ENCODE measurements around the gene MERTK. TPM values are rescaled to one million over a fixed set of nuclear protein-coding genes. Genes with fewer than 3 reads are reported as not detected.

The MERTK gene
- total and polyA plus RNA-seq, 2 of the 13 experiments (the other 11 are each of a cell fraction or from before 2014, with no cell fraction given), result 37.3 to 44.7 TPM

- TF ChIP-seq TFDP1 (CRISPR knock-in tag; IDR thresholded peaks at IDR 0.05; ENCODE audit: borderline replicate concordance) (0 out of 2 replicates have a peak, but pooled peaks have one; percentile 28), HOXD1 (CRISPR knock-in tag; IDR thresholded peaks at IDR 0.05) (peak; percentile 72; the same call in 1 of the 2 replicates), DRAP1 (CRISPR knock-in tag; IDR thresholded peaks at IDR 0.05) (peak; percentile 77), ZNF574 (CRISPR knock-in tag; IDR thresholded peaks at IDR 0.05) (peak; percentile 67), ARID4A (CRISPR knock-in tag; IDR thresholded peaks at IDR 0.05; ENCODE audit: borderline replicate concordance) (peak; percentile 28; the same call in 1 of the 2 replicates), ZFX (CRISPR knock-in tag; IDR thresholded peaks at IDR 0.05; ENCODE audit: low read depth) (peak; percentile 81), NONO (IDR thresholded peaks at IDR 0.05) (no peak), NONO (CRISPR knock-in tag; conservative IDR thresholded peaks at IDR 0.05) (peak; percentile 58), CBFB (CRISPR knock-in tag; IDR thresholded peaks at IDR 0.05) (0 out of 2 replicates have a peak, but pooled peaks have one; percentile 6), MNT (IDR thresholded peaks at IDR 0.05) (peak; percentile 40; the same call in 1 of the 2 replicates), ZNF138 (CRISPR knock-in tag; IDR thresholded peaks at IDR 0.05; ENCODE audit: low read depth) (peak; percentile 41; the same call in 1 of the 2 replicates), ZNF597 (CRISPR knock-in tag; IDR thresholded peaks at IDR 0.05) (no peak), POGZ (CRISPR knock-in tag; IDR thresholded peaks at IDR 0.05) (peak; percentile 32; the same call in 1 of the 2 replicates)
Measured at GRCh38 chr2:112053917-112054846, 155.8 kb downstream of the MERTK start (continued).
